Measurements from ENCODE around the gene LRRC3C.

DNA sequence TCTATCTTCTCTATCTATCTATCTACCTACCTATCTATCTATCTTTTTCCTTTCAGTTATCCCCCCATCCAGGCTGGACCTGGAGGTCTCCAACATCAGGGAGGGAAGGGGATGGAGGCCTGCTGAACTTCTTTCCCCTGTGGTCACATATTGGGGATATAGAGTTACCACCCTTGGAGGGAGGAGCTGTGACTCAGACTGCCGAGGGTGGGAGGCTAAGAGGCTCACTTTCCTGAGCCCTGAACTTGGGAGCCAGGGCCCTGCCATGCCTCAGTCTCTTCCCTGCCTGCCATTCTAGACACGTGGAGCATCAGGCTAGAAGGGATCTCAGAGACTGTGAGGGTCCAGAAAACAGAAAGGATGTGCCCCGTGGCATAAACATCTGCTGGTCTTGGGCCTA is 8.4 kb downstream of the LRRC3C start:
- TF ChIP-seq POLR2A (IDR thresholded peaks at IDR 0.05; ENCODE audit: low read length) (no peak), GATA1 (IDR thresholded peaks at IDR 0.05; ENCODE audit: low read depth, low read length) (no peak)

All from erythroblast (primary cell).